HG03280 (cell line): ENCODE data around the gene GNL2.
"Not testable (repeated sequence)": the region's sequence is repeated elsewhere in the genome, so short reads cannot be mapped to it uniquely, and the experiment has no call there.

Experiments
- ATAC-seq: cut with Tn5 transposase; IDR thresholded peaks from one replicate; pipeline ENCODE4 v1.9.1; 2021; ENCODE audit warnings: mild to moderate bottlenecking, moderate library complexity; ENCODE audit not compliant: unreplicated experiment

The GNL2 gene

DNA sequence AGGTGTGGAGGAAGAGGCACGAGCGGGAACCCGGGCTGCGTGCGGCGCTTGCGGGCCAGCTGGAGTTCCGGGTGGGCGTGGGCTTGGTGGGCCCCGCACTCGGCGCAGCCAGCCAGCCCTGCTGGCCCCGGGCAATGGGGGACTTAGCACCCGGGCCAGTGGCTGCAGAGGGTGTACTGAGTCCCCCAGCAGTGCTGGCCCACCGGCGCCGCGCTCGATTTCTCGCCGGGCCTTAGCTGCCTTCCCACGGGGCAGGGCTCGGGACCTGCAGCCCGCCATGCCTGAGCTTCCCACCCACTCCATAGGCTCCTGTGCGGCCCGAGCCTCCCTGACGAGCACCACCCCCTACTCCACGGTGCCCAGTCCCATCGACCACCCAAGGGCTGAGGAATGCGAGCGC, 77.5 kb downstream of the GNL2 start:
- ATAC-seq, result not testable (repeated sequence)

DNA sequence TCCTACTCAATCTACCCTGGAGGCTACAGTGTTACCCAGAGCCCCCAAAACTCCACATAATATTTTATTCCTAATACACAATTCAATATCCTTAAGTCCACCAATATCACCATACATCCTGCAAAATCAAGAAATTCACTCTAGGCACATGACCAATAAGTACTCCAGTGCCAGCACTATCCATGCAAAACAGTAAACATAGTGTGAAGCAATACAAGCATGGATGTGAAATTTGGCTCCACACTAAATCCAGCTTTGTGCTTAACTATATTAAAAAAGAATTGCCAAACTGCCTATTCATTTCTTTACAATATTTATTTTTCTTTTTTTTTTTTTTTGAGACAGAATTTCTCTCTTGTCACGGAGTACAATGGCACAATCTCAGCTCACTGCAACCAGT, 78.2 kb downstream of the GNL2 start:
- no peak for ATAC-seq
